ENCODE data around the gene KIF25.

Gene KIF25

DNA sequence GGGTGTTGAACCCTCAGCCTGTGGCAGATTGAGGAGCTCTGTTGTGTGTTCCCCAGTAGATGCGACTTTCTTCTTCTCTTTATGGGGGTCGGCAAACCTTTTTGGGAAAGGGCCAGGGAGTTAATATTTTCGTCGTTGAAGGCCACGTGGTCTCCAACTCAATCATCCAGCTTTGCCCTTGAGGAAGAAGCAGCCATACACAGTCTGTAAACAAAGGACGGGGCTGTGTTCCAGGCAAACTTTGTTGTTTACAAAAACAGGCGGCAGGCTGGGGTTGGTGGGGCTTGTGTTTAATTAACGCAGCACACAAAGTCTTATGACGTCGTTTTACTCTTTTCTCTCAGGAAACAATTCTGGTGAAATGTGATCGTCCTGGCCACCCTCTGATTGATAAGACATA is 20.2 kb downstream of the KIF25 start:
- DNase-seq (ENCODE audit: low spot score) = no peak

DNA sequence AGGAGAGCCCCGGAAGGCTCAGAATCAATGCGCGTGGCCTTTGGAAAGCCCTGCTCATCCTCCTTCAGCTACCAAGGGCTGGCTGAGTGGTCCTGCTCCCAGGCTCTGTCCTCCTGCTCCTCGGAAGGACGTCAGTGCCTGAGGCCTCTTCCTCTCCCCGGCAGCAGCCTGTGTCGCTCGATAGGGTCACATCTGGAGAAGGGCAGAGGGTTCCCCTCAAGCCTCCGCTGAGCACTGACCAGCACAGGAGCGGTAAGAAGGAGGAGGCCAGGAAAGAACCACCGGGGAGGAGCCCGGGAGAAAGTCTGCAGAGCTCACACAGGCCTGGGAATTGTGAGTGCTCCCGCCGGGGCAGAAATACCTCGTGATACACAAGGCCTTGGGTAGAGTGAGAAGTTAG is 21.2 kb downstream of the KIF25 start:
- no peak for DNase-seq (ENCODE audit: low spot score)

DNA sequence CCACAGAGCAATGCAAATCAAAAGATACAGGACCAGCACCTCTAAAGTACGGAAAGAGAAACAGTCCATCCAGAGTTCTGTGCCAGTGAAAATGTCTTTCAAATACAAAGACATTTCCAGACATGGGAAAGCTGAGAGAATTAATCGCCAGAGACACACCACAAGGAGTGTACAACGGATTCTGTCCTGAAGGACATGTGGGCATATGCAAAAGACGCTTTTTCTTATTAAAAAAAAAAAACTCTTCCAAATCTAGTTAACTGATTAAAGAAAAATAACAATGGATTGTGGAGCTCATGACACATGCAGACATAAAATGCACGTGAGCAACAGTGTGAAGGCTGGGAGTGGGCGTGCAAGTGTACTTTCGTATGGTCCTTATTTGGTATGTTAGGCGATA is 22.8 kb downstream of the KIF25 start:
- no peak for DNase-seq (ENCODE audit: low spot score)

GRCh38 chr6:168021581-168021980 is 24.1 kb downstream of the KIF25 start:
- DNase-seq (ENCODE audit: low spot score) = no peak

- DNase-seq (ENCODE audit: low spot score) = no peak
These were observed 25.2 kb downstream of the KIF25 start for GRCh38 chr6:168022488-168023321.

- no peak for DNase-seq (ENCODE audit: low spot score)
These were observed 27.6 kb downstream of the KIF25 start for GRCh38 chr6:168024951-168025510.

DNA sequence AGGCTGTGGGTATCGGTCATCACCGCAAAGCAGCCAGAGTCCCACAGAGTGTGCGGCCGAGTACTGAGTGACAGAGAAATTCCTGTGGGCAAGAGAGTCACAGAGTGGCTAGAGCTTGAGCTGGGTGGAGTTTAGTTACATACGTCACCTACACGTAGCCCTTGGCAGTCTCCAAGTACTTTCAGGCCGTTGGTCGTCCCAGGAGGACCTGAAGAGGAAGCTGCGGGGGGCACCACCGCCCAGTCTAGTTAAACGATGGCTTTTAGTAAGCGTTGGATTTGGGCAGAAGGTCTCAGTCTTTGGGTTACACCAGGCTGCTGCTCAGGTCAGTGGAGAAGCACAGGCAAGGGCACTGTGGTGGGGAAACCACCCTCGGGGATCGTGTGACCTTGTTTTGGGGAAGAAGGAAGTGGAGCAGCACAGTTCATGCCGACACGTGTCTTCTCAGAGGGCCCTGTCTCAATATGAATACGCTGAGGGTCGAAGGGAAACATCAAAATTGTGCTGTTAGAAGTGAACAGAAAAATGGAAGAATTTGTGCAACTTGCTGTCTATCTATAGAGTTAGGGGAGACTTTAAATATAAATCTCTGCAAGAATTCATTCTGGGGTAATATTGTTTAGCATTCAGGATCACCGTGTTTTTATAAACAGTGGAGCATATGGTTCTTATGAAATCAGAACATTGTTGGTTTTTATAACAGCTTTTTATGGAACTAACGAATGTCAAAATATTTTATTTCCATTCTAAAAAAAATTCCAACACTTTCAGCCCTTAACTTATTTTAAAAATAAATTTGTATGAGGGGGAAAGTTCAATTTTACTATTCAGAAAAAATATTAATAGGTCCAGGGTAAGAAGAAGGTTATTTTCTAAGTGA is 28.6 kb downstream of the KIF25 start:
- no peak for DNase-seq (ENCODE audit: low spot score)

GRCh38 chr6:168026925-168027324 is 29.5 kb downstream of the KIF25 start:
- DNase-seq (ENCODE audit: low spot score) = no peak

- DNase-seq (ENCODE audit: low spot score) = no peak
These were observed 30.1 kb downstream of the KIF25 start for GRCh38 chr6:168027521-168027920.

- DNase-seq (ENCODE audit: low spot score) = no peak
These were observed 30.7 kb downstream of the KIF25 start for GRCh38 chr6:168028181-168028580.

GRCh38 chr6:168029459-168030217 is 32.2 kb downstream of the KIF25 start:
- no peak for DNase-seq (ENCODE audit: low spot score)

DNA sequence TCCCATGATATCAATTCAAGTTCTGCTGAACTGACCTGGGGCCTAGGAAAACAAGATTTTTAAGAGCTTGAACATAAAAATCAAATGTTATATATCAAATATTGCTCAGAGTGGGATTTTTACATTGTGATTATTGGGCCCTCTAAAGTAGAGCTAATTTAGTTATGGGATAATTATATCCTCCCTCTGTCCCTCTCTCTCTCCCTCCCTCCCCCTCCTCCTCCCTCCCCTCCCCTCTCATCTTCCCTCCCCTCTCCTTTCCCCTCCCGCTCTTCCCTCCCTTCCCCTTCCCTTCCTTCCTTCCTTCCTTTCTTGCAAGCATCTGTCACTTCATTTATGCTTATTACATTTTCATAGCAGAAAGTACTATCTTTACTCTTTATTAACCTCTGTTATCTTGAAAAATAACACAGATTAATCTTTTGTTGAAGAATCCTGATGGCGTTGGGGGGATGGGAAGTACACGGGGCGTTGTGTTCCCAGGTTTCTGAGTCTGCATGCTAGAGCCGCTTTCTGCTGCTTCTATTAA is 32.8 kb downstream of the KIF25 start:
- DNase-seq (ENCODE audit: low spot score) = no peak

DNA sequence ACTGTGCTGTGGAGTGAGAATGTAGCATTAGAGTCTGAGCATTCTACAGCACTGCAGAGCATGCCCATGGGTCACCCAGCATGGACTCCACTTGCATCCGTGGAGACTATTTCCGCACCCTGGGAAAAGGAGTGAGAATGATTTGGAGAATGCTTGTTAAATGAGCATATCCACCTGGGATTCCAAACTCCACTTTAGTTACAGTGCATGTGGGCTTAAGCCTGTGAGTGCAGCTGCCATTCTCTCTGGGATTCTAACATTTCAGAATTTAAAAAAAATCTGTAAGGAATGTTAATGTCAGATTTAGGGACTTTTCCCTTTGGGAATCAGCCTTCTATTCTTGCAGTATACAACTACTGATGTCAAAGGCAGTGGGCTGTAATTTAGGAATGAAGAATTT is 33.4 kb downstream of the KIF25 start:
- DNase-seq (ENCODE audit: low spot score) = no peak

DNA sequence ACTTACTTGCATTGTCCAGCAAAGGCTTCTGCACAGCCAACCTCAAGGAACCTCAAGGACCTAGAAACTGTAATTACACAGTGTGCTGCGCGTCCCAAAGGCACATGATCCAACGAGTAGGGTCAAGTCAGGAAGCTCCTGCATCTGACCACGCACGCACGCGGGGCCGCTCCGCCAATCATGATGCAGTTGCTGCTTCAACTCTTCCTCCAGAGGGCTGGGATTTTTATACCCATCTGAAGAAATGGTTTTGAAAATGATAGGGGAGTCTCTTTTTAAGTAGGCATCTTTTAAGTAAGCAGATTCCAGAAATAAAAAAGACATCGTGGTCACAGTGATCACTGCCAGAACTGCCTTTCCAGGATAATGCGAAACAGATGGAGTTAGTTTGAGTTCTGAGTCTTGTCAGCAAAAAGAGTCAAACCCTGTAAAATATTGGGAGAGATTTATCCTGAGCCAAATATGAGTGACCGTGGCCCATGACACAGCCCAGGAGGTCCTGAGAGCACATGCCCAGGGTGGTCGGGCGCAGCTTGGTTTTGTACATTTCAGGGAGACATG is 34.0 kb downstream of the KIF25 start:
- DNase-seq (ENCODE audit: low spot score) = no peak

DNA sequence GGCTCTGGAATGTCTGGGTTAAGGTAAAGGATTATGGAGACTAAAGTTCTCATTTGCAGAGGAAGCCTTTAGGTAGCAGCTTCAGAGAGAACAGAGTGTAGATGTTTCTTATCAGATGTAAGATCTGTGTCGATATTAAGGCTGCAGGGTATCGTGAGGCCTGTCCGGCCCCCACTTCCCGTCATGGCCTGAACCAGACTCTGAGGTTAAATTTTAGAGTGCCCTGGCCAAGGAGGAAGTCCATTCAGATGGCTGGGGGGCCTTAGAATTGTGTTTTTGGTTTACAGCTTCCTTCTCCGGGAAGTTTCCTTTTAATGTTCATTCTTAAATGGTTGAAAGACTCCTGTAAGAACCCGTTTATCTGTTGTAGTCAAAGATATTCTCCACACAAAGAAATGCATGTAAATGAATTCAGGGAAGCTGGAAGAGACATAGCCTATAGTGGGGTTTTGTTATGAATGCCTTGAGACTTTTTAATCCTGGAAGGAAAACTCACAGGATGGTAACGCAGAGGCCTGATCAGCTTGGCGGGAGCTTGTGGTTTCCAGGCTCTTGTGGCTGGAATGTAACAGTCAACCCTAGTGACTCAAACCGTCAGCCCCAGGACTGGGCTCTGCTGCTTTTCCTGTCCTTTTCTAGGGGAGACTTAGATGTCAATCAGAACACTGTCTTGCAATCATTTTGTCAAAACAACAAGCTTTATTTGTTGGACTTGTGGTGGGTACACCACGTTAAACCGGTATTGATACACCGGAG is 34.7 kb downstream of the KIF25 start:
- DNase-seq (ENCODE audit: low spot score) = no peak

DNA sequence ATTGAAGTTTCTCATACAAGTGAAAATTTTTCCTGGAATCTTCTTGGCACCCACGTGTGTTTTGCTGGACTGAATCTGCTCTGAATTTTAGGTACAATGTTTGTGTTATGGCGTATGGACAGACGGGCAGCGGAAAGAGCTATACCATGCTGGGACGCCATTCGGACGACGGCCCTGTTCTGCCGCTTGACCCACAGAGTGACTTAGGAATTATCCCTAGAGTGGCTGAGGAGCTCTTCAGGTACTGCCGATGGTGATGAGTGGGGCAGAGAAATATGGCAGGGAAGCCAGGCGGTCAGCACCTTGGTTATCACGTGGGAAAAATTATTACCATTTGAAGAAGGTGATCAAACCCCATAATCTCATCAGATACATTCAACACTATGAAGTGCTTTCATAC is 36.3 kb downstream of the KIF25 start:
- DNase-seq (ENCODE audit: low spot score) = no peak

- DNase-seq (ENCODE audit: low spot score) = no peak
These were observed 37.1 kb downstream of the KIF25 start for GRCh38 chr6:168034537-168034936.

DNA sequence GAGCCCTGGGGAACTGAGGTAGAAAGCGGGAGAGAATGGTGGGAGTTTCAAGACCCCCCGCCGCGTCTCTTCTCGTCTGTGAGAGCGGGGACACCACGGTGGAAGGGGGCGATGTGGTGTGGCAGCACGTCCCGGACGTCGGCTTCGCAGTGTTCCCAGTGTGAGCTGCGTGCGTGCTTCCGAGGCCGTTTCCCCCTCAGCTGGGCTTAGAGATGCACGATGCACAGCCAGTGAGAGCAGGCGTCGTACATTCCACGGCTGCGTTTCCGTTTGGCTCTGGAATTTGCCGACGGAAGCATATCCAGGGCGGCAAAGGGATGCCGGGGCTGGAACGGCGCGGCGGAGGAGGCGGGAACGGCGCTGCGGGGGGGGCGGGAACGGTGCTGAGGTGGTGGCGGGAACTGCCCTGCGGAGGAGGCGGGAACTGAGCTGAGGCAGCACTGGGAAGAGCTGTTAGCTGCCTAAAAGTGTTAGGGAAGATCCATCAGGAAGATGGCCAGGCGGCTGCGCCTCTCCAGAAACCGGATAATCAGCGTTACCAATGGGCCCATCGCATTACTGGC is 37.7 kb downstream of the KIF25 start:
- DNase-seq (ENCODE audit: low spot score) = no peak

- no peak for DNase-seq (ENCODE audit: low spot score)
These were observed 38.4 kb downstream of the KIF25 start for GRCh38 chr6:168035661-168036545.
